HG03175 (cell line): ENCODE results near the gene GADL1.

Experiments used
- ATAC-seq: cut with Tn5 transposase; IDR thresholded peaks from one replicate; pipeline ENCODE4 v1.9.1; 2021; ENCODE audit warnings: mild to moderate bottlenecking, moderate library complexity; ENCODE audit not compliant: unreplicated experiment

Gene GADL1

DNA sequence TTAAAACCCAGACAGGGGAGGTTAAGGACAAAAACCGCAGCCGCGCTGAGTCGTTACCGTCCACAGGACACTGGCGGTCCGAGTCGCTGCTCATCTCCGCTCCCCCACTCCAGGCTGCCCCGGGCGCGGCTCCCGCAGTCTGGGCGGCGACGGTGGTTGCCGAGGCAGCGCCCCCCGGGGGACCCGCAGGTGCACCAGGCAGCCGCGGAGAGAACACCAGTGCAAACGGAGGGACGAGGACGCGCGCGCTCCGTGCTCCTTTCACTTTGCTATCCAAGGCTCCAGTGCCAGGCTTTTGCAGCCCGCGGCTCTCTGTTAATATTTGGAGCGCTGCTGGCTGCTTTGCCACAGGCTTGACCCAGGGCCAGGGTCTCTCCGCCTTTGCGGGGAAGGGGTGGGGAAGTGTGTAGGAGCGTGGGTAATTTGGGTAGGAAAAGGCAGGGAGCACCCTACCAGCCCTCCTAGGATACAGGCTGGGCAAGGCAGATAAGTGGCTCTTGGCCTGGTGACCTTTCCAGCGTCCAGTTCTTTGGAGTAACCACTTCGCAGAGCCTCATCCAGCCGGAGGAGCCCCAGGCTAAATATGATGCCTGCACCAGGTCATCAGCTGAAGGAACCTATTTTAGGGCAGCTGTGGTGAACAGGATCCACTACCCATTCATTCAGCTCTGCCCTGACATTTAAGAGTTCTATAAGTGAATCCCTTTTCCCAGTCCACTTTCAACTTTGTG, at the start of gene GADL1:
Gene GADL1 (minus strand): TSS at position 141 of the 731 bp plus-strand sequence. CDS start 47 bp downstream, at position 94.
- no peak for ATAC-seq

GRCh38 chr3:30944124-30944523, 49.7 kb upstream of the GADL1 start:
- no peak for ATAC-seq

GRCh38 chr3:30943206-30943605, 48.7 kb upstream of the GADL1 start:
- no peak for ATAC-seq

DNA sequence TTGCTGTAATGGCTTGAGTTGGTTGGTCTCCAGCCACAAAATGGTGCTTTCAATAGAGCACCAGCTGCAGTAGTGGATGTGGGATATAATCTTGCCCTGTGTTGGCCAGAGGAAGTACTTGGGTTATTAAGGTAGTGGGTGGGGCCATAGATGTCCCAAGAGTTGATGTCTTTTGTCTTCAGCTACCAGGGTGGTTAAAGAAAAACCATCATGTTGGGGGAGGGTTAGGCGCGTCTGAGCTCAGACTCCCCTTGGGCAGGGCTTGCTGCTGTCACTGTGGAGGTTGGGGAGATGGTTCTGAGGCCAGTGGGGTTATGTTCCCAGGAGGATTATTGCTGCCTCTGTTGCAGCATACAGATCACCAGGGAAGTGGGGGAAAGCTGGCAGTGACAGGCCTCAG, 46.9 kb upstream of the GADL1 start:
- no peak for ATAC-seq

DNA sequence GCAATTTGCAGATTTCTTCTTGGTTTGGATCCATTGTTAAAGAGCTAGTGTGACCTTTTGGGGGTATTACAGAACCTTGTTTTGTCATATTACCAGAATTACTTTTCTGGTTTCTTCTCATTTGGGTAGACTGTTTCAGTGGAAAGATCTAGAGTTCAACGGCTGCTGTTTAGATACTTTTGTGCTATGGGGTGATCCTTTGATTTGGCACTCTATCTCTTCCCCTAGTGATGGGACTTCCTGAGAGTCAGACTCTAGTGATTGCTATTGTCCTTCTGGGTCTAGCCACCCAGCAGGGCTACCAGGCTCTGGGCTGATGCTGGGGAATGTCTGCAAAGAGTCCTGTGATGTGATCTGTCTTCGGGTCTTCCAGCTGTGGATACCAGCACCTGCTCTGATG, 46.3 kb upstream of the GADL1 start:
- ATAC-seq = no peak

GRCh38 chr3:30934208-30934550, 39.7 kb upstream of the GADL1 start:
- ATAC-seq = no peak

DNA sequence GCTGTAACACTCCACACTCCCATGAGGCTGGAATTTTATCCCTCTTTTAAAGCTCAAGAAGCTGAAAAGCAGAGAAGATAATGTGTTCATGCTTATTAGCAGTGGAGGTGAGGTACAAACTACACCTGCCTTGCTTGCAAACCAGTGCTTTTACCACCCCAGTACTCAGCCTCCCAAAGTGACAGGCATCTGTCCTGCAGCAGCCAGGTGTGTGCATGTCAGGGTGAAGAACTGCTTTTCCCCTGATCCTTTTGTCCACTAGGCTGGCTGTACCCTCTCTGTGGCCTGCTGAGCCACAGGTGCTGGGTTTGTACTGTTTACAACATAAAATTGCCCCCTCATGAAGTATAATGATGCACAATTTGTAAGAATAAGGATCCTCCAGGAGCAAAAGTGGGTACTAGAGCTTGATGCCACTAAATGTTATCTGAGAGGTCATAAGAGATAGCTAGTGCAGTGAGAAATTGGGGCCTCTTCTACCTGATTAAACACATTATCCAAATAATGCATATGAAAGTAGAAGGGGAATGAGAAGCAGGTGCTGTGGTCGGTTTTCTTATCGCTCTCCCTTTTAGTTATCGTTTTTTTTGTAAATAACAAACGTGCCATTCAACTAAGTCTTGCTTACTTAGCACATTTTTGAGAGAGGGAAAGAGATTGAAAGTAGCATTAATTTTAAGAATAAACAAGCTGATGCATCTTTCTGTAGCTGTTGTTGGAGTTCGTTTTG, 39.2 kb upstream of the GADL1 start:
- no peak for ATAC-seq

GRCh38 chr3:30932513-30933098, 38.1 kb upstream of the GADL1 start:
- no peak for ATAC-seq

- ATAC-seq = no peak
Observed at GRCh38 chr3:30924763-30925162, 30.3 kb upstream of the GADL1 start.

DNA sequence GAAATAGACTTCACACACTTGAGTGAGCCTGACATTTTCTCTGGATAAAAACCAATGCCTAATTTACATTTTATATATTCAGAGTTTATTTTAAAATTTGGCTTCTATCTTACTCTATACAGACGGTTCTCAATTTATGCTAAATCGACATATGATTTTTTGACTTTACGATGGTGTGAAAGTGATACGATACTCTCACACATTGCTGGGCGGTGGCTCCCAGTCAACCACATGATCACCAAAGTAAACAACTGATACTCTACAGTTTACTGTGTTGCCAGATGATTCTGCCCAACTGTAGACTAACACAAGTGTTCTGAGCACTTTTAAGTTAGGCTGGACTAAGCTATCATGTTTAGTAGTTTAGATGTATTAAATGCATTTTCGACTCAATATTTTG, 25.1 kb upstream of the GADL1 start:
- ATAC-seq = no peak

- ATAC-seq = no peak
Observed at GRCh38 chr3:30918761-30919160, 24.3 kb upstream of the GADL1 start.

DNA sequence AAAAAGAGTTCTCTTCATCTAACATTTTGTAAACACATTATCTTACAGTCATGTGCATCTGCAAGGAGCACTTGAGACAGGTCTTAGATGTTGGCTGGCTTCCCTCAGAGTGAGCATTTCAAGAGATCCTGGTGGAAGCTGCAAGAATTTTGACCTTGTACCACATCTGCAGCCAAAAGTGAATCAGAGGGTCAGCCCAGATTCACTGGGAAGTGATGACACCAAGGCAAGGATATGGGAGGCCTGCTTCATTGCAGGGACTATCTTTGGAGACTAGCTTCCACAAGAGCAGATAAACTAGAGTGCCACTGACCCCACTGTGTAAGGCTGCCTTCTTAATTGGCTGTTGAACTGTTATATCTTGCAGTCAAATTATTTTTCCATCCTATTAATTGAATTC, 21.3 kb upstream of the GADL1 start:
- no peak for ATAC-seq

DNA sequence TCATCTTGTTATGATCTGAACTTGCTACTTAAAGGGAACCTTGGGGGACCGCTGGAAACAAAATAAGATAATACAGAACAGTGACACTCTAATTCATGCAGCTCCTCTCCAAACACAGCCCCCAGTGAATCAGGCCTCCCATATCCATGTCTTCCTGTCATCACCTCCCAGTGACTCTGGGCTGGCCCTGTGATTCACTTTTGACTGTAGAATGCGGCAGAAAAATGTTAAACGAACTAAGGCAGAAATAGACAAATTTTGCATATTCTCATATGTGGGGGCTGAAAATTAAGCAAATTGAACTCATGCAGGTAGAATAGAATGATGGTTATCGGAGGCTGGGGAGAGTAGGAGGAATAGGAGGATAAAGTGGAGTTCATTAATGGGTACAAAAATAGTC, 20.2 kb upstream of the GADL1 start:
- no peak for ATAC-seq

DNA sequence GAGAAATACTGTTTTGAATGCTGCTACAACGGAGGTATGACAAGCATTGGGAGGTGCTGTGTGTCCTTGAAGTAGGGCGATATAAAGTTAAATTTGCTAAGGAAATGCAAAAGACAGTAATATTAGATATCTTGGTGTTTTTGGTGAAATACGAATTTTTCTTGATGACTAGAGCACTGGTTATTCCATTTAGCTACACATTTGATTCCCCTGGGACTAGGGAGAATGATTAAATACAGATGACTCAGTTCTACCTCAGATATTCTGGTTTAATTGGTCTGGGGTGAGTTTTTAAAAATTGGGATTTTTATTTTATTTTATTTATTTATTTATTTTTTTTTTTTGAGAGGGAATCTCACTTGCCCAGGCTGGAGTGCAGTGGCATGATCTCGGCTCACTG, 18.7 kb upstream of the GADL1 start:
- ATAC-seq = no peak

DNA sequence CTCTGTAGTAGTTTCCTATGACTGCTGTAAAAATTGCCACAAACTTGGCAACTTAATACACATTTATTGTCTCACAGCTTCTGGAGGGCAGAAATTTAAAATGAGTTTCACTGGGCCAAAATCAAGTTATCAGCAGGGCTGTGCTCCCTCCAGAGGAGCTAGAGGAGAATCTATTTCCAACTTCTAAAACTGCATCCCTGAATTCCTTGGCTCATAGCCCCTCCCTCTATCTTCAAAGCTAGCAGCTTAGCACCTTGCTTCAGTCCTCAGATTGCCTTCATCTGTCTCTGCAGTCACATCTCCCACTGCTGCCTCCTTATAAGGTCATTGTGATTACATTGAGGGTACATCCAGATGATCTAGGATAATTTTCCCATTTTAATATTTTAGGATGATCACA, 17.8 kb upstream of the GADL1 start:
- ATAC-seq = no peak

GRCh38 chr3:30908456-30909037, 14.1 kb upstream of the GADL1 start:
- no peak for ATAC-seq

GRCh38 chr3:30904996-30905395, 10.5 kb upstream of the GADL1 start:
- no peak for ATAC-seq

GRCh38 chr3:30895329-30895728, 868 bp upstream of the GADL1 start:
- ATAC-seq = no peak

- no peak for ATAC-seq
Observed at GRCh38 chr3:30893678-30894325, 659 bp downstream of the GADL1 start.

- no peak for ATAC-seq
Observed at GRCh38 chr3:30890907-30891306, 3.6 kb downstream of the GADL1 start.

- no peak for ATAC-seq
Observed at GRCh38 chr3:30886888-30887287, 7.6 kb downstream of the GADL1 start.
